ENCODE data around the gene SMAD1.

Gene SMAD1

GRCh38 chr4:145481164-145481941, at the start of gene SMAD1:
TSS of gene SMAD1 (plus strand) at chr4:145481853. CDS start at chr4:145514614, 32,761 bp downstream.
- no peak for DNase-seq (ENCODE audit: low read depth)

- no peak for DNase-seq (ENCODE audit: low read depth)
These were observed 48.0 kb upstream of the SMAD1 start for GRCh38 chr4:145433684-145434083.

DNA sequence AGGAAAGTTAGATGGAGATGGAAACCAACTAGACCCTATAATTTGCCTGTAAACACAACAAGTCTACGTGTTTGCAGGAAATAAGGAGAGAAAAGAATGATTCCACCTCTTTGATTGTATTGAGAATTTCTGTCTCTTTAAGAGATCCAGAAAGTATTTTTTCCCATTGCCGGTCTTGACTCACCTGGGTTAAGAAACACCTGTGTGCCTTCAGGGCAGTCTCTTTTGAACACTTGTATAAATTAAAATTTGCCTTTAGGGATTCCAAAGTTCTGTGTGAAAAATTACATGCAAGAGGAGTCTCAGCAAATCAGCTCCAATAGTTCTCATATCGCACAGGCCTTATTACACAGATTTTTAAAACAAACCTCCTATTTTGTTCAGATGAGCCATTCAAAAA, 46.0 kb upstream of the SMAD1 start:
- no peak for DNase-seq (ENCODE audit: low read depth)

GRCh38 chr4:145436114-145436513, 45.5 kb upstream of the SMAD1 start:
- no peak for DNase-seq (ENCODE audit: low read depth)

DNA sequence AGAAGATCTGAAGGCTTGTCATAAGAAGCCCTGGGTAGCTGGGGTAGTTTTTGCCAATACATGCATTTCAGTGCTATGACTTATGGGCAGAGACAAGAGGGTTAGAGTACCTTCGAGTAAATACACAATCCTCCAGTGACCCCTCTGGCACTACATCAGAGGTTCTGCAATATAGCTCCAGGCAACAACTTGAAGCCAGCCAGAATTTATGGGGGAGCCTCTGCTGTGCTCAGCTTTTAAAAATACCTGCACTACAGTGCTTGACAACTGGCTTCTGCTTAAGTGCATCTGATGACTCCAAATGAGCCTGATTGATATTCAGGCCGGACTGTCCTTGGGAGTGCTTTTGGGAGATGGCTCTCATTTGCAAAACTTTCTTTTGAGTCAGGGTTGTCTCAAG, 44.9 kb upstream of the SMAD1 start:
- DNase-seq (ENCODE audit: low read depth), result no peak

DNA sequence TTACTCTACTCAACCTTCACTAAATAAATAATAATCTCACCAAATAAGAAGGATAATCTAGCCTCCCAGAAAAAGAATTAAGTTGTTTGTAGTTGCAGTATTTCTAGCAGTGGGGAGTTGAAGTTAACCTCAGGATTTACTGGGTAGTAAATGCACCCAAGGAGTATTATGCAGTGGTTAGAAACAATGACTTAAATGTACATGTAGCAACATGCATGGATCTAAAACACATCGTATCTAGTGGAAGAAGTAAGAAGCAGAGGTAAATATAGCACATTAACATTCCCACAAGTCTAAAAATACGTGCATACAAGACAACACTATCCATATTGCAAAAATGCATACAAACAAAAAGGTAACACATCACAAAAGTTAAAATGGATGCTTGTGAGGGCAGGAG, 44.2 kb upstream of the SMAD1 start:
- DNase-seq (ENCODE audit: low read depth), result no peak

DNA sequence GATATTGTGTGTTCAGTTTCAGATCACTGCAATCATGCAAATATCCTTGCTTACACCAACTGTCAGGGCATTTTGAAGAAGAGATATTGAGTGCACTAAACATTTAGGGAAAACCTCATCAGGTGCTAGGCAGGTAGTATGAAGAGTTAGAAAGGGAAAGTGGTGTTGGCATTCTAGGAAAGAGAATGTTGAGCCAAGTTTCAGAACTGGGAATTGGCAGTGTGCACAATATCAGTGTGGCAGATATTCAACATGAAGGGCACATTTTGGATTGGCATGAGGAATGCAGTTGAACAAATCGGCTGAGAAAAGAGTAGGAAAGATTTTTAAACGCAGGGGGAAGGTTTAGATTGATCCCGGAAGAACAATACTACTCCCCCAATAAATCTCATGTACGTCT, 43.4 kb upstream of the SMAD1 start:
- no peak for DNase-seq (ENCODE audit: low read depth)

DNA sequence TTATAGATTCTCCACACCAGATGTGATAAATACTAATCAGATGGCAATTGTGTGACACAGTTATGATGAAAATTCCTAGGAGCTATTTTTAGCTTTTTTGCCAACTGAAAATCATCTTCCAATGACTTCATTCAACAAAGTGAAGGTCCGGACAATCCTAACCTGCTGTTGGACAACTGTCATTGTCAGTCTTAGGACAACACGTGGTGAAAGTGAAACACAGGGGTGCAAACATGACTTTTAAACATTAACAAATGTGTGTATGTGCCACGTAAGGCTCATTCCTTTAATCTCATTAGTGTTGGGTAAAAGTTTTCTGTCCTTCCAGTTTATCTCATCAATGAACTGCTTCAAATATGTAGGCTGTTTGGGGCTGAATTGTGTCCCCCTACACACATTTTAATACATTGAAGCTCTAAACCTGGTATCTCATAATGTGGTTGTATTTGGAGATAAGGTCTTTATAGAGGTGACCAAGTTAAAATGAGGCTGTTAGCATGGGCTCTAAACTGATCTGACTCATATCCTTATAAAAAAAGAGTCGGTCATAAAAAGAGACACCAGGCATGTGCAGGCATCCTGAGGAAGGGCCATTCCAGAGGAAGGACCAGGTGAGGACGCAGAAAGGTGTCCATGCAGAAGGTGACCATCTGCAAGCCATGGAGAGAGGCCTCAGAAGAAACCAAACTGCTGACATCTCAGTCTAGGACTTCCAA, 41.2 kb upstream of the SMAD1 start:
- DNase-seq (ENCODE audit: low read depth), result no peak

DNA sequence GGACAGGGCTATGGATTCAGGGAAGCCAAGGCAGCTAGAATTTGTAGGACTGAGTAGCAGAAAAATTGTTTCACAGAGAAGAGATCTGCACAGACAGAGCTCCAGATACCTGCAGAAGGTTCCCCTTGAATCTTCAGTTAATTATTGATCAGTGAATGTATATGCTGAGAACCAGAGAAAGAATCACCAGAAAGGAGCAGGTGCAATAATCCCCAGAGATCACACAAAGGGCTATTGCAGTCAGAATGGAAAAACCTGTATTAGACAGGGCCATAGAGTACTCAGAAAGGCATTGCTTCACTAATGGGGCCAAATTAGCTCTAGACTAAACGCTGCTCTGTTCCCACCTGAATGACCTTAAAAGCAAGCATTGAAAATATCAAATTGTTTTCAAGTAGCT, 35.5 kb upstream of the SMAD1 start:
- no peak for DNase-seq (ENCODE audit: low read depth)

DNA sequence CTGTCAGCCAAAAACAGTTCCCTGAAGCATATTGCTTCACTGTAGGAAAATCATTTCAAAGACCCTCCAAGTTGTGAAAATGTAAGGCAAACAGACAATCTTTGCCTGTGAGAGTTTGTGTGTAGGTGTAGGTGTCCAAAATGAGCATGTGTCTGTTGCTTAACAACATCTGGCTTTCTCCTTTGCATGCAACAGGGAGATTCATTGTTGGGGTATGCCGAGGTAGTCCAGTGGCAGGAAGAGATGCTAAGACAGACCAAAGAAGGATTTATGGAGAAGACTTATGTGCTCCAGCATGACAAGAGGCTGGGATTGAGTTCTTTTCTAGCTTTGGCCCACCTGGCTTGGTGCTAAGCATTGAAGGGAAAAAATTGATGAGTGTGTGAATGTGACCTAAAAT, 29.8 kb upstream of the SMAD1 start:
- no peak for DNase-seq (ENCODE audit: low read depth)

- no peak for DNase-seq (ENCODE audit: low read depth)
These were observed 29.0 kb upstream of the SMAD1 start for GRCh38 chr4:145452447-145453162.

DNA sequence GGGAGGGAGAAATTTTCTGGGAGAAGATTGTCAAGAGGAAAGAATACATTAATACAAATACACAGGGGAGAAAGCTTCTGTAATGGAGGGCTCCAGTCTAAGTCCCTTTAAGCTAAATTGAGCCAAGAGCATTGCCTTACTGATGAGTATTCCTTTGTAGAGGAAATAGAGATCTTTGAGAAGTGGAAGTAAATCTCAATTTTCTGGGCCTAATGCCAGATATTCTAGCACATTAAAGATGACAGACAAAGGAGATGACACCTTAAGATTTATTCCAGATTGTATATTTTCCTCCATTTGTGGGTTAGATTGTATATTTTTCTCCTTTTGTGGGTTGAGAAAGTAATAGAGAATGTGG, 28.5 kb upstream of the SMAD1 start:
- no peak for DNase-seq (ENCODE audit: low read depth)

GRCh38 chr4:145473203-145473602, 8.4 kb upstream of the SMAD1 start:
- no peak for DNase-seq (ENCODE audit: low read depth)

DNA sequence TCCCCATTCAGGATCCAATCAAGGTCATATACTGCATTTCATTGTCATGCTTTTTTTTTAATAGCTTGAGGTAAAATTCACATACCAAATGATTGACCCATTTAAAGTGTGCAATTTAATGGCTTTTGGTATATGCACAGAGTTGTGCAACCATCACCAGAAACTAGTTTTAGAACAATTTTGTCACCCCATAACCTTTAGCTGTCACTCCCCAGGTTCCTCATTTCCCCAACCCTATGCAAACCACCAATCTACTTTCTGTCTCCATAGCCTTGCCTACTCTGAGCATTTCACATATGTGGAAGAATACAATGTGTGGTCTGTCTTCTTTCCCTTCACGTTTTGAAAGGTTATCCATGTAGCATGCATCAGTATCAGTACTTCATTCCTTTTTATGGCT, 1.4 kb upstream of the SMAD1 start:
- DNase-seq (ENCODE audit: low read depth), result no peak

DNA sequence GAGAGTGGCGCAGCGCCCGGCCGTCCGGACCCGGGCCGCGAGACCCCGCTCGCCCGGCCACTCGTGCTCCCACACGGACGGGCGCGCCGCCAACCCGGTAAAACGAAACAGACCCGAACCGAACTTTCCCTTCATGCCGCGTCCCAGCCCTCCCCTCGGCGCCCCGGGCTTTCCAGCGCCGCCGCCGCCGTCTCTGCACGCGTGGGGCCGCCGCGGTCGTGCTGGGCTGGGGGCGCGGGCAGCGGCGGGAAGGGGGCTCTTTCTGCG, 222 bp downstream of the SMAD1 start:
- no peak for DNase-seq (ENCODE audit: low read depth)

DNA sequence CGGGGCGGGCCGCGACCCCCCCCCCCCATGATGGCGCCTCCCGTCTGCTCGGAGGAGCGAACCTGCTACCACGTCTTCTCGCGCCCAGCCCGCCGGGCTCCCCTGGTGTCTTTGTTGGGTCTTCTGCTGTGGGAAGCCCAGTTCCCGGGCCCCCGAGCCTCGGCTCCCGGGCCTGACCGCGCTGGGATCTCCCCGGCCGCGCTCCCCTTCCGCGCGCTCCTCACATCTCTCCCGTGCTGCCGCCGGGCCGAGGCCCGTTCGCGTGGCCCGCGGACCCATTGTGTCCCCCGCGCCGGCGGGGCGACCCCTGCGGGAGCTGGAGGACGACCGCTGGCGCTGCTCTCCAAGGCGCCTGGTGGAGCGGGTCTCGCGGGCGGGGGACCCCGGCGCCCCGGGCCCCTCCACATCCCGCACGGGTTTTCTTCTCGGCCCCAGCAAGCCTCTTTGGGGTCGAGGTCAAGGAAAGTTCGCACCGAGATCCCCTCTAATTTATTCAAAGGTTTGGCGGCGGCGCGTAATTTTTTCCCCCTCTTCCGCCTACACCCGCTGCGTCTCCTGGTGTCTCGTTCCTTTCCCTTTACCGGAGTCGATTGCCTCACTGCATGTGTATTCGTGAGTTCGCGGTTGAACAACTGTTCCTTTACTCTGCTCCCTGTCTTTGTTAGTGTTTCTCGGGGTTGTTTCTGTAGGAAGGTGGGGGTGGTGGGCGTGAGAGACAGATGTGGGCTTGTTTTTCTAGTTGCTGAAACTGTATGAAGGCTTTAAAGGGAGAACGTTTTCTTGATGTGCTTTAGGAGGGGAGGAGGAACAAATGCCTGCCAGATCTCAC, 770 bp downstream of the SMAD1 start:
- DNase-seq (ENCODE audit: low read depth), result peak; percentile 52

DNA sequence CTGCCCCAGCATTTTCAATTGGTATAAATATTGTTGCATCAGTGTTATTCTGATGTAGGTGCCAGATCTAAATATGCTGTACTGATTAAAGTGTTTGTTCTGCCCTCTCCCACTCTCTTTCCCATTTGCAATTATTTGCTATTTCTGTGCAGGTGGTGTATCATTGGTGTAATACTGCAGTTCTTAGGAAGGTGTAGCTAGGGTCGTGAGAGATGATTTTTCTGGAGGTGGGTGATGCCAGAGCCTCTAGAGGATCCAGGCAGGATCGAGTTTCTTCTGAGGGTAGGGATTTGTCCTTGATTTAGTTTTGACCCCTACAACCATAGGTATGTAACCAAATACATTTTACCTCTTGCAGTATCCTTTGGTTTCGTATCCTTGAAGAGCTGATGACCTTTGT, 1.9 kb downstream of the SMAD1 start:
- no peak for DNase-seq (ENCODE audit: low read depth)

DNA sequence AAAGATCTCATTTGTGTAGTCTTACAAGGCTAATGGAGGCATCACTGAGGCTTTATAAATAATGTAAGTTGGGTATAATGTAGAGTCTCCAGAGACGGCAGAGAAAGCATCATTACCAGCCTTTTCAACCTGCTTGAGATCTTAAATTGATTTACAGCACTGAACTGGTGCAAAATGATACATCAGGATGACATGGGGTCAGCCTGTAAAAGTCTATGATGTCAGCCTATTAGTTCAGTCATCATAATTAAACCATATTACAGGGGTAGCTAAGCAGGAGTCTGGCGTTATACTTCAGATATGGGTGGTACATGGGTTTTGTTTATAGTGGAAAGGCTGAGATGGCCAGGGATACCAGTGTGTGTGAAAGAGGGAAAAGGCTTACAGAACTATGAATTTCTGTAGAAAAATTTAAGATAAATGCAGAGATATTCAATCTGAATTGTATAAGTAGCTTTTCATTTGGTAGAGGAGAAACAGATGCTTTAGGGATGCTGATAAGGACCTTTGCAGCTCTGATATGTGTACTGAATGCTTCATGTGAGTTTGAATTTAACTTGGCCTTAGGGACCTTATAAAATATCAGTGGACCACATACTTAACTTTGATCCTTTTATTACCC, 2.7 kb downstream of the SMAD1 start:
- DNase-seq (ENCODE audit: low read depth), result no peak

DNA sequence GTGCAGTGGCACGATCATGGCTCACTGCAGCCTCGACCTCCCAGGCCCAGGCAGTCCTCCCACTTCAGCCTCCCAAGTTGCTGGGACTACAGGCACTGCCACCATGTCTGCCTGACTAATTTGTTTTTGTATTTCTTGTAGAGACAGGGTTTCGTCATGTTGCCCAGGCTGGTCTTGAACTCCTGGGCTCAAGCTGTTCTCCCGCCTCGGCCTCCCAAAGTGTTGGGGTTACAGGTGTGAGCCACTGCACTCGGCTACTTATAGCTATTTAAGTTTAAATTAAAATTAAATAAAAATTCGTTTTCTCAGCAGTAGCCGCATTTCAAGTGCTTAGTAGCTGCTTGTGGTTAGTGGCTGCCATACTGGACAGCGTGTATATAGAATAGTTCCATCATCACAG, 3.5 kb downstream of the SMAD1 start:
- no peak for DNase-seq (ENCODE audit: low read depth)

DNA sequence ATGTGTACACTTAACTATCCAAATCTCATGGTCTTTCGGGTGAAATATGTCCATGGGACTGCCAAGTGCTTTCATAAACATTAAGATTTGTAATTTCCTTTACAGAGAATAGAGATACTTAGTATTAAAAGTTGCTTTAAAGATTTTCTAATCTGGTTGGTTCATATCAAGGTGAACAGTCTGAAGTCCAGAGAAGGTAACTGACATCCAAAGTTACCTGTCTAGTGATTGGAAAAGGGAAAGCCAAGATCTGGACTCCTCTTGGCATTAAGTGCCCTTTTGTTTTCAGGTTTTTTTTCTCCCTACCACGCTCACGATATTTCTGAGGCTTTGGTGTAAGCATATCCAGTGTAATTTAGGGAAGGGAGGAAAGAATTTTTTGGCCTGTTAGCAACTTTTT, 5.0 kb downstream of the SMAD1 start:
- DNase-seq (ENCODE audit: low read depth), result no peak

DNA sequence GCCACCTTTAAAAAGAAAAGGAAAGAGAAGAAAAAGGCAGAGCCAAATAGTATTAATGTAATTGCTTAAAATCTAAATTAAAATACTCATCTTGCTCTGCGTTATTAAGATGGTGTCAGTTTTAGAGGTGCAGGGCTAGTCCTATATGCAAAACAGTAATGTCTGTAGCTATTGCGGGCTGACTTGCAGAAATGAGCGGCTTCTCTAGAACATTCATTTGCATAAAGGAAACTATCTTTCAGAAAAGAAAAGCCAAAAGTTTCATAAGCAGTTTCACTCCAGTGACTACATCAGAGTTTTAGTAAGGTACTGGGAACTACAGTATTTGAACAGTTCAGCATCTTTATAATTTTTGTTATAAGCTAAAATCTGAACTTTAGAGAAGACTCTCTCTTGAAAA, 6.0 kb downstream of the SMAD1 start:
- no peak for DNase-seq (ENCODE audit: low read depth)

DNA sequence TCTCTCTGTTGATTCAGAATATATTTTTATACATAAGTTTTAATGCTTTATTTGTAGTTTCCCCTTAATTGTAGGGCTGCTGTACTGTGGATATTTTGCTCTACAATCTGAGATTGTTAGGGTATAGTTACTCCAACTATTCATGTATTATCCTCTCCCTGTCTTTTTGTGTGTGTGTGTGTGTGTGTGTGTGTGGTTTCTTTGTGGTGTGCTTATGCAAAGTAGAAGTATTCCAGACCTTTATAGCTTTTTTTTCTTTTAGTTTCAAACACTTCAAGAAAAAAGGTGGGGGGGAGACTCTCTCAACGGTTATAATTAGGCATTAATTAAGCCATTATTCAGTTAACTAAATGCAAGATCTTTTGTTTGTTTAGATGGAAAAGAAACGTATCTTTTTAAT, 6.7 kb downstream of the SMAD1 start:
- no peak for DNase-seq (ENCODE audit: low read depth)

Measured in stimulated activated CD8-positive, alpha-beta memory T cell treated with anti-CD3 and anti-CD28 coated beads, Interleukin-7, amount 100 ng/mL, for 24 hours (primary cell).